Liver (tissue), 9 donors: ENCODE results near the gene PRSS33. TPM values are rescaled to one million over a fixed set of nuclear protein-coding genes. Genes with fewer than 3 reads are reported as not detected.

Source experiments
- DNase-seq: peaks from one replicate; pipeline ENCODE4 v3.0.0-alpha.2; 2017; ENCODE audit warnings: low spot score
- H3K27ac ChIP-seq, 2 donors: one replicate each; pipeline ENCODE4 v1.7.0; 2013; ENCODE audit warnings: inconsistent platforms in 2 of 2, low read length in 2 of 2, control low read depth in 1 of 2, low read depth in 1 of 2, mild to moderate bottlenecking in 1 of 2
- H3K27me3 ChIP-seq, 4 donors: one replicate each; pipeline versions ENCODE4 v1.6.1 to v1.7.0; 2013; ENCODE audit warnings: low read length in 3 of 4, inconsistent platforms in 1 of 4, mild to moderate bottlenecking in 1 of 4, moderate library complexity in 1 of 4; ENCODE audit not compliant: control insufficient read depth in 4 of 4, insufficient read depth in 4 of 4
- H3K36me3 ChIP-seq, 4 donors: one replicate each; pipeline versions ENCODE4 v1.6.1 to v1.7.0; 2013; ENCODE audit warnings: low read length in 3 of 4, mild to moderate bottlenecking in 3 of 4, low read depth in 1 of 4, moderate library complexity in 1 of 4; ENCODE audit not compliant: control insufficient read depth in 4 of 4, insufficient read depth in 3 of 4
- H3K4me1 ChIP-seq, 4 donors: one replicate each; pipeline versions ENCODE4 v1.6.1 to v1.7.0; 2013; ENCODE audit warnings: low read length in 3 of 4, mild to moderate bottlenecking in 3 of 4, moderate library complexity in 1 of 4; ENCODE audit not compliant: control insufficient read depth in 4 of 4, insufficient read depth in 4 of 4
- H3K4me3 ChIP-seq, 3 donors: one replicate each; pipeline versions ENCODE4 v1.6.1 to v1.7.0; 2013; ENCODE audit warnings: low read length in 3 of 3, control low read depth in 1 of 3, low read depth in 1 of 3, mild to moderate bottlenecking in 1 of 3
- H3K9ac ChIP-seq, 2 donors: one replicate each; pipeline ENCODE4 v1.7.0; 2013; ENCODE audit warnings: low read length in 2 of 2, mild to moderate bottlenecking in 2 of 2, moderate library complexity in 2 of 2, control low read depth in 1 of 2, low read depth in 1 of 2
- H3K9me3 ChIP-seq, 4 donors: one replicate each; pipeline versions ENCODE4 v1.6.1 to v1.7.0; 2013; ENCODE audit warnings: low read length in 3 of 4; ENCODE audit not compliant: control insufficient read depth in 4 of 4
- CTCF ChIP-seq: fragments of 150-350 bp; IDR thresholded peaks from 2 replicates; pipeline ENCODE4 v1.5.1; 2017; ENCODE audit warnings: improper control_type of control experiment, low read depth, low read length; ENCODE audit not compliant: missing input control
- EGR1 ChIP-seq, 2 donors: IDR thresholded peaks; 2 replicates each; pipeline ENCODE4 v1.6.1; 2016 to 2018; ENCODE audit warnings: antibody characterized with exemption in 2 of 2, low read depth in 2 of 2
- FOXA1 ChIP-seq: IDR thresholded peaks from 2 replicates; pipeline ENCODE4 v1.6.1; 2016; ENCODE audit warnings: antibody characterized with exemption
- FOXA2 ChIP-seq: IDR thresholded peaks from 2 replicates; pipeline ENCODE4 v1.6.1; 2016; ENCODE audit warnings: antibody characterized with exemption
- GABPA ChIP-seq, 2 donors: IDR thresholded peaks in 1 of 2; conservative IDR thresholded peaks in 1 of 2; 2 replicates each; pipeline ENCODE4 v1.6.1; 2016; ENCODE audit warnings: antibody characterized with exemption in 2 of 2, mild to moderate bottlenecking in 1 of 2, moderate library complexity in 1 of 2
- HNF4G ChIP-seq: IDR thresholded peaks from 2 replicates; pipeline ENCODE4 v1.6.1; 2016; ENCODE audit warnings: antibody characterized with exemption
- JUND ChIP-seq, 2 donors: IDR thresholded peaks; 2 replicates each; pipeline ENCODE4 v1.6.1; 2016; ENCODE audit warnings: antibody characterized with exemption in 2 of 2
- MAX ChIP-seq: IDR thresholded peaks from 2 replicates; pipeline ENCODE4 v1.6.1; 2016; ENCODE audit warnings: antibody characterized with exemption
- NR2F2 ChIP-seq: IDR thresholded peaks from 2 replicates; pipeline ENCODE4 v1.6.1; 2016; ENCODE audit warnings: antibody characterized with exemption
- REST ChIP-seq: IDR thresholded peaks from 2 replicates; pipeline ENCODE4 v1.6.1; 2016; ENCODE audit warnings: antibody characterized with exemption, mild to moderate bottlenecking
- SP1 ChIP-seq: IDR thresholded peaks from 2 replicates; pipeline ENCODE4 v1.6.1; 2018; ENCODE audit warnings: antibody characterized with exemption, mild to moderate bottlenecking
- TAF1 ChIP-seq: conservative IDR thresholded peaks from 2 replicates; pipeline ENCODE4 v1.6.1; 2016; ENCODE audit warnings: antibody characterized with exemption, mild to moderate bottlenecking
- YY1 ChIP-seq: IDR thresholded peaks from 2 replicates; pipeline ENCODE4 v1.6.1; 2016; ENCODE audit warnings: antibody characterized with exemption, mild to moderate bottlenecking
- WGBS: extraction: QIAGEN DNeasy Blood & Tissue Kit; methylation state at CpG from one replicate; pipeline ENCODE4 v1.1.7; 2013; 5-methylcytosine and 5-hydroxymethylcytosine counted together
- polyA plus RNA-seq, 2 donors: library from polyadenylated mRNA; stranded (reverse) in 1 of 2; unstranded in 1 of 2; fragments of 200-250 nt in 1 of 2; fragments of >200 nt in 1 of 2; fragmentation: Nextera tagmentation in 1 of 2; extraction: Ambion mirVana in 1 of 2; gene quantifications; one replicate each; pipeline versions ENCODE4 v1.2.1 to v1.2.3, GENCODE V29; 2013 to 2015
- total RNA-seq, 2 donors: library from RNA; depleted of rRNA; stranded (reverse); fragments of >200 nt; gene quantifications; one replicate each; pipeline ENCODE4 v1.2.3, GENCODE V29; 2014
- donor health status: healthy.
- donor health status: healthy.
- donor health status: healthy.
- donor health status: healthy.
- donor health status: healthy.

PRSS33 gene
- total and polyA plus RNA-seq, 4 donors: not detected

GRCh38 chr16:2834968-2835367 is 47.6 kb upstream of the PRSS33 start:
- H3K9me3 ChIP-seq: no peaks in the 10 kb centered on the region
- H3K4me3 ChIP-seq: no peak overlapping the region
- 75% methylated on average over 3 of the region's 3 CpGs for WGBS
- TF ChIP-seq GABPA (IDR thresholded peaks at IDR 0.05 in 1 of 2, conservative IDR thresholded peaks at IDR 0.05 in 1 of 2): no peak
- TF ChIP-seq MAX: no peak
- no peak for TF ChIP-seq EGR1 (IDR thresholded peaks at IDR 0.05; ENCODE audit: low read depth in 2 of 2)
- no peak for TF ChIP-seq TAF1
- TF ChIP-seq HNF4G: no peak
- no peak for TF ChIP-seq YY1
- TF ChIP-seq NR2F2: no peak
- no peak for TF ChIP-seq SP1
- TF ChIP-seq FOXA2: no peak
- no peak for TF ChIP-seq REST
- TF ChIP-seq FOXA1: no peak
- H3K27me3 ChIP-seq: peaks cover 0 to 2% (median 0%) of the 10 kb centered on the region in 4 donors
- no peak overlapping the region for H3K27ac ChIP-seq
- no peaks in the 10 kb centered on the region for H3K4me1 ChIP-seq
- no peak overlapping the region for H3K9ac ChIP-seq
- DNase-seq: no peak
- H3K36me3 ChIP-seq: no peaks in the 10 kb centered on the region

GRCh38 chr16:2833776-2834175 is 46.4 kb upstream of the PRSS33 start:
- Histone ChIP-seq H3K9ac (no peak overlapping the region), H3K9me3 (no peaks in the 10 kb centered on the region), H3K27me3 (peaks cover 0 to 2% (median 0%) of the 10 kb centered on the region in 4 donors), H3K4me3 (no peak overlapping the region), H3K27ac (no peak overlapping the region), H3K4me1 (no peaks in the 10 kb centered on the region), H3K36me3 (no peaks in the 10 kb centered on the region)
- TF ChIP-seq CTCF: no peak
- 66% methylated on average over 7 of the region's 7 CpGs for WGBS
- no peak for DNase-seq

GRCh38 chr16:2831203-2831602 is 43.8 kb upstream of the PRSS33 start:
- Histone ChIP-seq H3K4me1 (no peaks in the 10 kb centered on the region), H3K9me3 (no peaks in the 10 kb centered on the region), H3K27ac (no peak overlapping the region), H3K4me3 (no peak overlapping the region), H3K36me3 (no peaks in the 10 kb centered on the region), H3K27me3 (peaks cover 0 to 2% (median 0%) of the 10 kb centered on the region in 4 donors), H3K9ac (no peak overlapping the region)
- no peak for DNase-seq
- 77% methylated on average over 15 of the region's 15 CpGs for WGBS
- TF ChIP-seq HNF4G: no peak
- no peak for TF ChIP-seq TAF1
- no peak for TF ChIP-seq MAX
- no peak for TF ChIP-seq FOXA1
- TF ChIP-seq SP1: no peak
- TF ChIP-seq JUND (IDR thresholded peaks at IDR 0.05): no peak
